A549 (cell line): ENCODE measurements around the gene ST6GALNAC2. TPM values are rescaled to one million over a fixed set of nuclear protein-coding genes. Genes with fewer than 3 reads are reported as not detected.

Source experiments
- ATAC-seq, 2 experiments: fragments of 200-7000 bp in 1 of 2; fragments of >200 bp in 1 of 2; cut with Nextera tagmentation in 1 of 2; cut with Tn5 transposase in 1 of 2; 3 replicates each; pipeline versions ENCODE4 v1.8.0 to v1.9.1; 2018 to 2020; ENCODE audit warnings: mild to moderate bottlenecking in 1 of 2, moderate library complexity in 1 of 2
- CTCF ChIA-PET: fragments of 300-600 bp; sonication (Branson Sonifier 250); formaldehyde crosslinking; extraction: SDS; loops from one replicate; lab custom pipeline; 2021; ENCODE audit warnings: antibody characterized with exemption, inconsistent platforms; lab: Yijun Ruan, JAX
- POLR2A ChIA-PET: fragments of 350-600 bp; formaldehyde crosslinking; extraction: SDS; loops from one replicate; lab custom pipeline; 2021; ENCODE audit warnings: antibody characterized with exemption, inconsistent platforms; lab: Yijun Ruan, JAX
- DNase-seq, 2 experiments: peaks; one replicate each; pipeline versions ENCODE4 v3.0.0 to v3.0.0-alpha.2; 2011 to 2016; ENCODE audit warnings: low read depth in 1 of 2, low spot score in 1 of 2
- FAIRE-seq: peaks from 2 replicates; lab custom pipeline; 2011; peaks lifted over from hg19 to GRCh38; lab: Jason Lieb, UNC
- H3K27ac ChIP-seq, 2 experiments: fragments of >200 bp; sonication (Bioruptor Twin); formaldehyde crosslinking; 3 replicates each; pipeline ENCODE4 v1.5.1; 2016 to 2017
- H3K4me1 ChIP-seq: fragments of >200 bp; sonication (Bioruptor Twin); formaldehyde crosslinking; 3 replicates; pipeline ENCODE4 v1.6.1; 2016
- H3K4me2 ChIP-seq: fragments of >200 bp; sonication (Bioruptor Twin); formaldehyde crosslinking; 3 replicates; pipeline ENCODE4 v1.6.1; 2016
- H3K4me3 ChIP-seq: fragments of >200 bp; sonication (Bioruptor Twin); formaldehyde crosslinking; 3 replicates; pipeline ENCODE4 v1.5.1; 2016
- H3K9me3 ChIP-seq: fragments of >200 bp; sonication (Bioruptor Twin); formaldehyde crosslinking; 3 replicates; pipeline ENCODE4 v1.6.1; 2016
- BHLHE40 ChIP-seq: IDR thresholded peaks from 2 replicates; pipeline ENCODE4 v1.6.1; 2012; ENCODE audit warnings: low read depth, low read length, inconsistent platforms
- CHD2 ChIP-seq: fragments of 150-350 bp; IDR thresholded peaks from 2 replicates; pipeline ENCODE4 v1.6.1; 2014; ENCODE audit warnings: low read length; ENCODE audit not compliant: partially characterized antibody
- CTCF ChIP-seq: fragments of >200 bp; sonication (Bioruptor Twin); formaldehyde crosslinking; IDR thresholded peaks from 3 replicates; pipeline ENCODE4 v1.5.1; 2016
- EHMT2 ChIP-seq: fragments of 200-600 bp; sonication (generic); IDR thresholded peaks from 2 replicates; pipeline ENCODE4 v1.6.1; 2016; ENCODE audit warnings: antibody characterized with exemption, low read depth, mild to moderate bottlenecking, moderate library complexity
- EP300 ChIP-seq, 2 experiments: fragments of >200 bp; sonication (Bioruptor Twin); formaldehyde crosslinking; IDR thresholded peaks; 2 replicates in 1 of 2; 3 replicates in 1 of 2; pipeline ENCODE4 v1.6.1; 2016 to 2017
- FOSL2 ChIP-seq, 2 experiments: fragments of 450-650 bp in 1 of 2; fragments of >200 bp in 1 of 2; sonication (Bioruptor Twin) in 1 of 2; formaldehyde crosslinking; IDR thresholded peaks; 2 replicates each; pipeline versions ENCODE4 v1.5.0 to v1.6.1; 2016 to 2020; ENCODE audit warnings: mild to moderate bottlenecking in 1 of 2, moderate library complexity in 1 of 2
- FOXS1 ChIP-seq: fragments of 250-450 bp; sonication (Bioruptor Pico); IDR thresholded peaks from 2 replicates; pipeline ENCODE4 v1.5.0; 2020; ENCODE audit warnings: mild to moderate bottlenecking, moderate library complexity
- HOXB13 ChIP-seq: fragments of 250-450 bp; sonication (Bioruptor Pico); IDR thresholded peaks from 2 replicates; pipeline ENCODE4 v1.5.0; 2020; ENCODE audit warnings: low read depth, mild to moderate bottlenecking, moderate library complexity
- JUN ChIP-seq, 2 experiments: fragments of >200 bp; sonication (Bioruptor Twin); formaldehyde crosslinking; IDR thresholded peaks; 2 replicates in 1 of 2; 3 replicates in 1 of 2; pipeline ENCODE4 v1.6.1; 2016 to 2017
- JUNB ChIP-seq: fragments of >200 bp; sonication (Bioruptor Twin); formaldehyde crosslinking; IDR thresholded peaks from 2 replicates; pipeline ENCODE4 v1.6.1; 2016
- NPAS2 ChIP-seq: fragments of 250-450 bp; sonication (Bioruptor Pico); IDR thresholded peaks from 2 replicates; pipeline ENCODE4 v1.8.0; 2022; ENCODE audit warnings: mild to moderate bottlenecking, moderate library complexity, borderline replicate concordance
- NR3C1 ChIP-seq: fragments of >200 bp; sonication (Bioruptor Twin); formaldehyde crosslinking; IDR thresholded peaks from 3 replicates; pipeline ENCODE4 v1.6.1; 2017
- PBX3 ChIP-seq: IDR thresholded peaks from 2 replicates; pipeline ENCODE4 v1.6.1; 2012
- RAD21 ChIP-seq, 2 experiments: fragments of >200 bp in 1 of 2; sonication (Bioruptor Twin) in 1 of 2; formaldehyde crosslinking in 1 of 2; IDR thresholded peaks in 1 of 2; conservative IDR thresholded peaks in 1 of 2; 2 replicates in 1 of 2; 3 replicates in 1 of 2; pipeline ENCODE4 v1.6.1; 2012 to 2018; ENCODE audit warnings: inconsistent platforms in 1 of 2
- RARB ChIP-seq: fragments of 250-450 bp; sonication (Bioruptor Pico); IDR thresholded peaks from 2 replicates; pipeline ENCODE4 v1.8.0; 2021; ENCODE audit warnings: mild to moderate bottlenecking, moderate library complexity
- RCOR1 ChIP-seq: fragments of 150-350 bp; IDR thresholded peaks from 2 replicates; pipeline ENCODE4 v1.6.1; 2014; ENCODE audit warnings: antibody characterized with exemption, low read length, low read depth
- SMC3 ChIP-seq: fragments of >200 bp; sonication (Bioruptor Twin); formaldehyde crosslinking; IDR thresholded peaks from 3 replicates; pipeline ENCODE4 v1.6.1; 2018; ENCODE audit warnings: inconsistent platforms
- TP53 ChIP-seq: fragments of 250-450 bp; sonication (Bioruptor Pico); IDR thresholded peaks from 2 replicates; pipeline ENCODE4 v1.5.0; 2021; ENCODE audit warnings: mild to moderate bottlenecking, moderate library complexity
- WGBS: methylation state at CpG from one replicate; pipeline ENCODE4 v1.1.6; 2017; ENCODE audit errors: missing lambda C conversion rate; 5-methylcytosine and 5-hydroxymethylcytosine counted together
- polyA plus RNA-seq, 4 experiments: library from polyadenylated mRNA; depleted of rRNA in 3 of 4; stranded (reverse); fragments of >200 nt; fragmentation: RNase III in 1 of 4; extraction: RNeasy Plus Mini Kit Qiagen cat#74134 plus additional on column Dnase treatment in 1 of 4; gene quantifications; 2 replicates in 3 of 4; 3 replicates in 1 of 4; pipeline ENCODE4 v1.2.3, GENCODE V29; 2011 to 2017
- TF ChIP-seq, protein P1 (sequence below): fragments of 200-600 bp; sonication (generic); IDR thresholded peaks from 2 replicates; pipeline ENCODE4 v1.6.1; 2016; ENCODE audit warnings: antibody characterized with exemption, mild to moderate bottlenecking, moderate library complexity
- TF ChIP-seq, protein P2 (sequence below): fragments of >200 bp; sonication (Bioruptor Twin); formaldehyde crosslinking; IDR thresholded peaks from 2 replicates; pipeline ENCODE4 v1.6.1; 2016

The ST6GALNAC2 gene
- polyA plus RNA-seq, 2 of the 4 experiments (the other 2 are of a cell fraction) = 0.41 to 0.74 TPM

DNA sequence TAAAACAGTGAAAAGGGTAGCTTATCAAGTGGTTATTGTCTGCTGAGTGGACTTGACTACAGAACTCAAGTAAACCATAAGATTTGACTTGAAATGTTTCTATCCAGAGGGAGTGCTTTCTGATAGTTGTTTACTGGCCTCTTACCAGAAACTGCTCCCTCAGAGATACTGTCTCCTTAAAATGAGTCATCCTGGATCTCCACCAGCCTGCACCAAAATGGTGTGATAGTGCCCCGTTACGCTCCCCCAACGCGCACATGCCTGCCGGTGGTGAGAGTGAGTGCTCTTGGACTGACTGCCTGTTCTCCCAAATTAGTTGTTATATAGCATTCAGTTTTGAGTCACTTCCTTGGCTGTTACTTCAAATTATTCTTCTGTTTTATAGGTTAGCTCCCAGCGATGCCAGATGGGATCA, 22.9 kb downstream of the ST6GALNAC2 start:
- no peak for FAIRE-seq
- peaks cover 60% of the 10 kb centered on the region for H3K4me1 ChIP-seq
- TF ChIP-seq FOSL2 (IDR thresholded peaks at IDR 0.05) (no peak), FOSL2 (CRISPR knock-in tag; IDR thresholded peaks at IDR 0.05) (peak; percentile 50; the same call in 1 of the 2 replicates), EHMT2 (no peak), SMC3 (no peak)
- DNase-seq = no peak
- H3K4me2 ChIP-seq = no peak overlapping the region
- CTCF ChIA-PET = interaction anchor here (1.4 to 15.7 kb wide), 4 partner anchors 23 to 118 kb away, joined by 4 to 185 read pairs (median 56); partner anchors contain the start of gene ST6GALNAC2
- no peak overlapping the region for H3K27ac ChIP-seq
- WGBS = 91% methylated on average over 6 of the region's 6 CpGs
- no peak for ATAC-seq
- no peak overlapping the region for H3K4me3 ChIP-seq
- H3K9me3 ChIP-seq = no peaks in the 10 kb centered on the region
- POLR2A ChIA-PET = no interaction called here

- DNase-seq (no peak), ATAC-seq (no peak), FAIRE-seq (no peak)
- Histone ChIP-seq H3K27ac (no peak overlapping the region), H3K4me1 (peaks cover 53% of the 10 kb centered on the region), H3K4me3 (no peak overlapping the region), H3K4me2 (peak overlapping the region; percentile 95; the same call in 2 of the 3 replicates), H3K9me3 (no peaks in the 10 kb centered on the region)
- WGBS = 88% methylated on average over 5 of the region's 5 CpGs
- ChIA-PET POLR2A (no interaction called here), CTCF (interaction anchor here (0.6 to 15.7 kb wide), 8 partner anchors 9 to 151 kb away, joined by 3 to 185 read pairs (median 6); partner anchors contain the start of genes MXRA7 and ST6GALNAC2)
- TF ChIP-seq CTCF (no peak), RARB (CRISPR knock-in tag) (no peak), JUN (IDR thresholded peaks at IDR 0.05) (no peak), RAD21 (conservative IDR thresholded peaks at IDR 0.05 in 1 of 2, IDR thresholded peaks at IDR 0.05 in 1 of 2) (no peak), BHLHE40 (no peak), FOXS1 (no peak), RCOR1 (no peak), FOSL2 (IDR thresholded peaks at IDR 0.05) (no peak), FOSL2 (CRISPR knock-in tag; IDR thresholded peaks at IDR 0.05) (no peak)
- TF ChIP-seq, protein P1, sequence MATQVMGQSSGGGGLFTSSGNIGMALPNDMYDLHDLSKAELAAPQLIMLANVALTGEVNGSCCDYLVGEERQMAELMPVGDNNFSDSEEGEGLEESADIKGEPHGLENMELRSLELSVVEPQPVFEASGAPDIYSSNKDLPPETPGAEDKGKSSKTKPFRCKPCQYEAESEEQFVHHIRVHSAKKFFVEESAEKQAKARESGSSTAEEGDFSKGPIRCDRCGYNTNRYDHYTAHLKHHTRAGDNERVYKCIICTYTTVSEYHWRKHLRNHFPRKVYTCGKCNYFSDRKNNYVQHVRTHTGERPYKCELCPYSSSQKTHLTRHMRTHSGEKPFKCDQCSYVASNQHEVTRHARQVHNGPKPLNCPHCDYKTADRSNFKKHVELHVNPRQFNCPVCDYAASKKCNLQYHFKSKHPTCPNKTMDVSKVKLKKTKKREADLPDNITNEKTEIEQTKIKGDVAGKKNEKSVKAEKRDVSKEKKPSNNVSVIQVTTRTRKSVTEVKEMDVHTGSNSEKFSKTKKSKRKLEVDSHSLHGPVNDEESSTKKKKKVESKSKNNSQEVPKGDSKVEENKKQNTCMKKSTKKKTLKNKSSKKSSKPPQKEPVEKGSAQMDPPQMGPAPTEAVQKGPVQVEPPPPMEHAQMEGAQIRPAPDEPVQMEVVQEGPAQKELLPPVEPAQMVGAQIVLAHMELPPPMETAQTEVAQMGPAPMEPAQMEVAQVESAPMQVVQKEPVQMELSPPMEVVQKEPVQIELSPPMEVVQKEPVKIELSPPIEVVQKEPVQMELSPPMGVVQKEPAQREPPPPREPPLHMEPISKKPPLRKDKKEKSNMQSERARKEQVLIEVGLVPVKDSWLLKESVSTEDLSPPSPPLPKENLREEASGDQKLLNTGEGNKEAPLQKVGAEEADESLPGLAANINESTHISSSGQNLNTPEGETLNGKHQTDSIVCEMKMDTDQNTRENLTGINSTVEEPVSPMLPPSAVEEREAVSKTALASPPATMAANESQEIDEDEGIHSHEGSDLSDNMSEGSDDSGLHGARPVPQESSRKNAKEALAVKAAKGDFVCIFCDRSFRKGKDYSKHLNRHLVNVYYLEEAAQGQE = no peak
- TF ChIP-seq, protein P2, sequence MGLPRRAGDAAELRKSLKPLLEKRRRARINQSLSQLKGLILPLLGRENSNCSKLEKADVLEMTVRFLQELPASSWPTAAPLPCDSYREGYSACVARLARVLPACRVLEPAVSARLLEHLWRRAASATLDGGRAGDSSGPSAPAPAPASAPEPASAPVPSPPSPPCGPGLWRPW = no peak
Measured at GRCh38 chr17:76561799-76562268, 23.8 kb downstream of the ST6GALNAC2 start.

GRCh38 chr17:76561332-76561731, 24.3 kb downstream of the ST6GALNAC2 start:
- Histone ChIP-seq H3K9me3 (no peaks in the 10 kb centered on the region), H3K4me3 (no peak overlapping the region), H3K4me1 (peaks cover 51% of the 10 kb centered on the region), H3K27ac (no peak overlapping the region), H3K4me2 (peak overlapping the region; percentile 95; the same call in 2 of the 3 replicates)
- 89% methylated on average over 7 of the region's 7 CpGs for WGBS
- ChIA-PET POLR2A (no interaction called here), CTCF (interaction anchor here (0.6 to 15.7 kb wide), 9 partner anchors 10 to 151 kb away, joined by 3 to 185 read pairs (median 7); partner anchors contain the start of genes MXRA7 and ST6GALNAC2)
- TF ChIP-seq JUNB (no peak), EP300 (IDR thresholded peaks at IDR 0.05) (no peak), NPAS2 (CRISPR knock-in tag) (no peak), SMC3 (no peak), TP53 (CRISPR knock-in tag) (no peak), PBX3 (no peak), CHD2 (no peak), HOXB13 (CRISPR knock-in tag) (no peak), NR3C1 (no peak)
- TF ChIP-seq, protein P1 = no peak
- no peak for DNase-seq
- no peak for ATAC-seq
- no peak for FAIRE-seq
